NCI-H2171 treated with DMSO at 0.1 percent for 48 hours (cell line): Measurements from ENCODE around the gene C5.

ENCODE experiments used
- DNase-seq: peaks from one replicate; lab custom pipeline; 2025; lab: John Stamatoyannopoulos, UW

Gene C5

DNA sequence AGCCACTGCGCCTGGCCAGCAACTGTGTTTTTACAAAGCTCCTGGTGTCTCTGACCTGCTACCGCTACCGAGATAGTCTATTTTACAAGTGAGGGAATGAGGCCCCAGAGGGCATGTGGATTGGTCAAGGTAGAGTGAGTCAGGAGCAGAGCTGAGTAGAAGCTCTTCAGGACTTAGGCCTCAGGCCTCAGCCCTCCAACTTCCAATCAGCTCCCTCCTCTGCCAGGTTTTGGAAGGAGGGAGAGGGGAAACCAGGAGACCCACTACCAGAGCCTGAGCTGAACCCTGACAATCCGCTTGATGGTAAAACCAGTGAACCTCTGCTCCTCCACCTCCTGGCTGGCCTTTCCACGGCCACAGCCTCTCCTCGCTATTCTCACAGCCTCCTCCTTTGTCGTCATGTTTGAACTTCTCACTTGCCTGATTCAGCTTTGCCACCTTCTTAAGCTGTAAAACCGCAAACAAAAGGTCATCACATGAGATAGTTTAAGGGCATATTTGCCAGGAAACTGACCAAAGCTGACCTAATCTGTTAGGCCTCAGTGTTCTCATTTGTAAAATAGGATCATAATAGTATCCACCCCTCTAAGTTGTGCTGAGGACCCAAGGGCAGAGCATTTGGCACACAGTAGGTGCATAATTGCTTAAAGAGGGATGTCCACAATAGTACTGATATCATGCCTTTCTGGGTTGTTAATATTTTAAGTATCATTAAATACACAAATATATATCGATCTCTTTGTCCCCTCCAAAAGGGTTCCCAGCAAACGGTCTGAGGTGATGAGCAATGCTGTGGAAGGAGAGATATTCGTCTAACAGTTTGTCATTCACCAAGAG lies 125.2 kb downstream of the C5 start:
- DNase-seq: no peak

DNA sequence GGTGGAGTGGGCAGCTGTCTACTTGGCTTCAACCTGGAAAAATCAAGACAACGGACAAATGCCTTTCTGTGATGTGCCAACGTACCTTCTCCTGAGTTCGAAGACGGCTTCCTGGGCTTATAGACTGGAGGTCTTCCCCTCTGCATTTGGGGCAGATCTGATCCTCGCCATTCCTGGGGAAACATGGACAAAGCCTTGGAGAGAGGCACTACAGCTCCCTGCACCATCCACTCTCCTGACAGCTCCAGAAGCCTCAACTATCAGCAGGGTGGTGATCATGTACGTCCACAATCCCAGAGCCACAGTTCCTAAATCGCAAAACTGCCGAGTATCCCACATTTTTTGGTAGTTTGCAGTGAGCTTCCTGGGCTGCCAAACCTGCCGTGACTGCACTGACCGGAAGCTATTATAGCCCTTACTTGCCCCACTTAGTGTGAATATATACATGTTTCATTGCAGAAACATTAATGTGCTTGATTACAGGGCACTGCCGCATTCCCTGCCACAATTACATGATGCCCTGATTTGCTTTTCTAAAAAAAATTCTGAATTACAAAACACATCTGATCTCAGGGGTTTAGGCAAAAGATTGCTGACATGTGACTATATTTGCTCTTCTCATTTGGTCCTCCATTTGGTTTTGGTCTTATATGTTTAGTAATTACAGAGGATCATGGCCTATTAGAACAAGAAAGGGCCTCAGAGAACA lies 126.3 kb downstream of the C5 start:
- no peak for DNase-seq

DNA sequence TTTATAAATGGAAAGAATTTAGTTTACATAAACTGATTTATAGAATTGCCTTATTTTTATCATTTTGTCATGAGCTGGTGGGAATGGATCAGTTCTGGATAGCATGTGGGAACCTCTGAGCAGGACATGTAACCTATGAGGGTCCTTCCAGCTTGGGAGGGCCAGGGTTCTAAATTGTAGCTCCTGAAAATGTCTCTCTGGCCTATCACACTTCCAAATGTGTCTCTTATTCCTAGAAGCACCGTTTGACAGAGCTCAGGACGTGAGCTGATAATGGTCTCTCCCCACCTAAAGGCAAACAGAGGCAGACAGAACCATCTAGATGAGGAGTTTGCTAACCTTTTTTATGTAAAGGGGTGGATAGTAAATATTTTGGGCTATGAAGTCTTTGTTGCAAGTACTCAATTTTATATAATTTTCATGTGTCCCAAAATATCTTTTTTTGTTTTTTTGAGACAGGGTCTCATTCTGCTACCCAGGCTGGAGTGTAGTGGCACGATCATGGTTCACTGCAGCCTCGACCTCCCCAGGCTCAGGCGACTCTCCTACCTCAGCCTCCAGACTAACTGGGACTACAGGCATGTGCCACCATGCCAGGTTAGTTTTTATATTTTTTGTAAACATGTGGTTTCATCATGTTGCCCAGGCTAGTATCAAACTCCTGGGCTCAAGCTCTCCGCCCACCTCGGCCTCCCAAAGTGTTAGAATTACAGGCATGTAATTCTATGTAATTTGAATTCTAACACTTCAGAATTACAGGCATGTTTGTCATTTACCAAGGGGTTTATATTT lies 127.5 kb downstream of the C5 start:
- no peak for DNase-seq

DNA sequence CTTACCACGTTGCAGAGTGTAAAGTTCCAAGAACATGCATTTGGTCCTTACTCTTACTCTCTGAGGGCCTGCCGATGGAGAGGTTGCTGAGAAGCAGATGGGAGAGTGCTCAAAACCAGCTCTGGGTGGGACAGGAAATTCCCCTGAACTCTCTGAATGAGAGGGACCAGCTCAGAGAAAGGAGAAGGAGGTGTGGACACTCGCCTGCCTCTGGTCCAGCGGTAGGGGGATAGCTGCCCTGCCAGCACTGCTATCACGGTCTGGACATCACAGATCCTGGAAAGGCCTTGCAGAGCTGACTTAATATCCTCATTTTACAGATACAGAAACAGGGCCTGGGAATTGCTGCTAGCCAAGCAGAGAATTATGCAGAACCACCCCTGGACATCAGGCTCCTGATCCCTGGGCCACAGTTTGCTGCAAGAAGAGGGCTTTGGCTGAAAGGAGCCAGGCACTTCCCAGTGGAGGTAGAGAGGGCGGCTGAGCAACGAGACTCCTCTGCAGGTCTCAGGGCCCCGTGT lies 128.4 kb downstream of the C5 start:
- DNase-seq: no peak

DNA sequence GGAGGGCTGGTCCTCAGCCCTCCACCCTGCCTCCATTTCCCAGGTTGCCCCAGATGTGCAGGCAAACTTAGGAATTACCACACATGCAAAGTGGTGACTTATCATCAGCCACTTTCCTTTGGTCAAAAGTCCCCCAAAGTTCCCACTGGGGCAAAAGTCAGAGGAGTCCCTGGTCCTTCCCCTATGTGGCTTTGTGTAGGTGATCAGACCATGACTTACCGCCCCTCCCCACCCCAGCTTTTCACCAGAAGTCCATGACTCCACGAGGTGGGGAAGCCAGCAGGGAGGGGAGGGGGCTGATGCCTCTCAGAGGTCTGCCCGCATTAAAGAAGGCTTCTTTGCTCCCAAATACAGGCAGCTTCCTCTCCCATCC lies 129.3 kb downstream of the C5 start:
- DNase-seq: no peak

DNA sequence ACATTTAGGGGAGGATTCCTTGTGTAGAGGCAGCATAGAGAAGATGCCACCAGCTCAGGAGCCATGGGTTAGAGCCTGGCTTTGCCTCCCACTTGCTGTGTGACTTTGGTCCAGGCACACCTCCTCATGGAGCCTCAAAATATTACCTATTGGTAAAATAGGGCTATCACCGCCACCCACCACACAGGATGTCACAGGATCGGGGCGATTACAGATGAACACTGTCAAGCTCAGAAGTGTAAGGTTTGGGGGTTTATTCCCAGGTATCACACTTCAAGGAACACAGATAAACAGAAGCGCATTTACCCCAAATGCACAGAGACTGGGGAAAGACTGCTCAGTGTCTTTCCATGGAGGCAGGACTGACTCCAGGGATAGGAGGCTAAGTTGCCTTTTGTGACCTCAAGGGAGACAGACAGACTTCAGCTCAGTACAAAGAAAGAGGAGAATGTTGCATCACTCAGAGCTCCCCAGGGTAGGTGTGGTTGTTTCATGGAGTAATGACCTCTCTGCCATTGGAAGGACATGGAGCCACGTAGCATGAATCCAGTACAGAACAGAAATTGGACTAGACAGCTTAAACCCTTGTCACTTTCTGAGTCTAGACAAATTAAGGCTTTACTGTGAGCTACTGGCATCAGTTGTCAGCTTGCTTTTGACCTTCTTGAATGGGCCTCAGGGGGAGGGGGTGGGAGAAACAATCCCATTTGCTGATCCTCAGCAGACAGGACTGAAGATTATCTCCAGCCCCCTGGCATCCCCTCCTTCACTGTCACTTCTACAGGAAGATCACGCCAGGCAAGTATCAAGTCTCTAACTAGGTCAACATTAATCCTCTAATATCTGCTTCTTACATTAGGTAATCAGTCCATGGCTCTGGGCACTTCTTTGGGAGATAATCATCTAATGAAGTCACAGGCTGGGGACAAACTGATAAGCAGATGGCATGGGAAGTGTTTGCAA lies 130.0 kb downstream of the C5 start:
- DNase-seq: no peak

DNA sequence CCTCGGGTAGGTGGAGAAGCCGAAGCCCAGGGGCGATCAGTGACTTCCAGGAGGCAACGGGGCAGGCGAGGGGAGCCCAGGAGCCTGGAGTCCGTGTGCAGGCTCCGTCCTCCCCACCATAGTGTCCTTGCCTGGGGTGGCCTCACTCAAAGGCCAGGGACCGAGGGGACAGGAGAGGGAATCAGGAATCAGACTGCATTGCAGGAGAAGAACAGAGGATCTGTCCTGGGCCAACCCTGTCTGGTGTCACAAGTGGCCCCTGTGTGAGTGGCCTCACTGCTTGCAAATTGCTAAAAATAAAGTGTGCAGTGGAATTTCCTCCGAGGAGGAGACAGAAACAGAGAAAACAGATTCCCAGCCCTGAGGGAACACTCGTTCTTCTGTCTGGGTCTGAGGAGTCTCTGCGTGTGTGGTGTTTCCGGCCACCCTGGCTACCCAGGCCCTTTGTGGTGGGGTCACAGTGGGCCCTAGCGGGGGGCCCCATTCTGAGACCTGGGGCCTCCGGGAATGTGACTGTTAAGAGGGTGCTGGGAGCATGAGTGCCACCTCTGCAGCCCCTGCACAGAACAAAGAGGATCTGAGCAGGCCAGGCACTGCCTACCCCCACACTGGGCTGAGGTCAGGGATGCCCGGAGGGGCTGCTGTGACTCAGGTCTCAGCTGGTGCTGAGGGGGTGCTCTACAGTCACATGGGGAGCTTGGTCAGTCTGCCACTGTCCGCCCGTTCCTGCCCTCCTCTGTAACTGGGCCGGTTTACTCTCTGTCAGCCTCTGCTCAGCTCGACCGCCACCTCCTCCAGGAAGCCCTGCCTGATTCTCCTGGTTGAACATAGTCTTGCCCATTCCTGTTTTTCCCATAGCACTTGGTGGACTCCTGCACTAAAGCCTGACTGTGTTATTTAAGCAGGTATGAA lies 130.9 kb downstream of the C5 start:
- no peak for DNase-seq

DNA sequence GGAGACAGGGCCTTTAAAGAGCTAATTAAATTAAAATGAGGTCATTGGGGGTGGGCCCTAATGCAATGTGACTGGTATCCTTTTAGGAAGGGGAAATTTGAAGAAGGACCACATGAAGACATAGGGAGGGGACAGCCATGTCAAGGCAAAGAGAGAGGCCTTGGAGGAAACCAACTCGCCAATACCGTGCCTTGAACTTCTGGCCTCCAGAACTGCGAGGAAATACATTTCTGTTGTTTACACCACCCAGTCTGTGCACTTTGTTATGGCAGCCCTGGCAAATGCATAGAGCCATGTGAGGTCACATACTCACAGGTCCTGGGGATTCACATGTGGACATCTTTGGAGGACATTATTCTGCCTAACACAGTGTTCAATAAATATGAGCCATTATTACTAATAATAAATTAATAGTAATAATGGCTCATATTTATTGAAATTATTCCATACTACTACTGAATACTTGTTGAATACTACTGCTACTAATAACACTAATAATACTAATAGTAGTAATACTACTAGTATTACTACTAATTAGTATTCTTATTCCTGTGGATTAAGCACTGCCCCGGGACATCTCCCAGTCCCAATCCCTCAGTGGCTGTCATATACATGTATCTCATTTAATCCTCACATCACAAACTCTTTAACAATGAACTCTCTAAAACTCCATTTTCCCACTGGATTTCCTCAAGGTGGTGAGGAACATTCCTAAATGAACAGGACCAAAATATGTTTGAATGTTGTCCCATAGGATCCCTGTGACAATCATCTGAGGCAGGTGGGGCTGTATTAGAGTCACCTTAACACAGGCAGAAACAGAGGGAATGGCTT lies 131.9 kb downstream of the C5 start:
- DNase-seq: no peak

DNA sequence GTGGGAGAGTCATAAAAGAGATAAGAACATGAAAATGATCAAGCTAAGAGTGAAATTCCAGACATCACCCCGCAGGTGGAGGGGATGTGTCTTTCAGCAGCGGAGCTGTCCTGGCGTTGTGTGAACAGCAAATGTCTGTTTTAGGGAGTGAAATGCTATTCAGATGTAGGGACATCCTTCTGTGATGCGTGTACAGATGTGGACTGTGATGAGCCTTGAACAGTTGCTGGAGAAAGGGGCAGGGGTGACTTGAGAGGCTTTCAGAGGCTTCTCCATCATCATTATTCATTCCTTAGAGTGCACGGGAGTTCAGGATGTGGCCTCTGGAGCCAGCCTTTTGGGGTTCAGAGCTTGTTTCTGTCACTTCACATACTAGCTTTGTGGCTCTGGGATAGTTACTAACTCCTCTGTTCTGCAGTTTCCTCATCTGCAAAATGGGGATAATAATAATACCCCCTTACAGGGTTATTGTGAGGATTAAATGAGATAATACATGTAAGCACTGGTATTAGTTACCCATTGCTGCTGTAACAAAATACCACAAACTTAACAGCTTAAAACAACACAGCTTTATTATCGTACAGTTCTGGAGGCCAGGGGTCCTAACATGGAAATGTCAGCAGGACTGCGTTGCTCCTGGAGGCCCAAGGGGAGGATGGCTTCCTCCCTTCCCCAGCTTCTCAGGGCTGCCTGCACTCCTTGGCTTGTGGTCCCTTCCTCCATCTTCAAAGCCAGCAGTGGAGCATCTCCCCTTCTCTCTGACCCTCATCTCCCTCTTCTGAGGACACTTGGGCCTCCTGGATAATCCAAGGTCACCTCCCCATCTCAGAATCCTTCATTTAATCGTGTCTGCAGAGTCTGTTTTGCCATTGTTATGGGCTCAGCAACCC lies 132.8 kb downstream of the C5 start:
- DNase-seq: no peak

DNA sequence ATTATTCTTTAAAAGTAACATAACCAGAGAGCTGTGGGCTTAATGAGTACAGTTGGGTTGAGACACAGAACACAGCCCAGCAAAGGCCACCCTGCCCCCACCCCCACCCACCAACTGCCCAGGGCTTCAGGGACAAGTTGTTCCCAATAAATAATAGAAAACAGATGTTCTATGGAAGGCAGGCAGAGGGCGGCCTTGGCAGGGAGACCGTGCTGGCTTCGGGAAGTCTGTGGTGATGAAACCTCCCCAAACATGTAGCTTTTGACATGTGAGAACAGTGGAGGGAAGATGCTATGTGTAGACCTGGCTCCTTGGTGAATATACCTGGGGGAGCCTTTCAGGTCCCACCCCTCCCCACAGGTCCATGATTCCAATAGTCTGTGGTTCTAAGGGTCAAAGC lies 133.5 kb downstream of the C5 start:
- no peak for DNase-seq

DNA sequence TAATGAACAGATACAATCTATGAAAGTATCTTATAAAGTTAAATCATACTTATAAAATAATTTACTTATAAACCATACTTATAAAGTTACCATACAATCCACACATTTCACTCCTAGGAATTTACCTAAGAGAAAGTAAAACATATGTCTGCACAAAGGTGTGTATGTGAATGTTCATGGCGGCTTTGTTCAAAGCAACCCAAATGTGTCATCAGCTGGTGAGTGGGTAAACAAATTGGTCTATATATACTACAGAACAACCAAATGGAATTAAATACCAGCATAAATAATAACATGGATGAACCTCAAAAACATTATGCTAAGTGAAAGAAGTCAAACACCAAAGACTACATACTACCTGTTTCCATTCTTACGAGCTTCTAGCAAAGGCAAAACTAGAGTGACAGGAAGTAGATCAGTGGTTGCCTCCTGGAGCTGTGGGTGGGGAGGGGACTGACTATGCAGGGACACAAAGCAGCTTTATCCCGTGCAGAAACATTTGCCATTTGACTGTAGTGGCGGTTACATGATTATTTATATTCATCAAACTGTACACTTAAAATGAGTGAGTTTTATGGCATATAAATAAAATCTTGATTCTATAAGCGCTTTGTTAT lies 134.1 kb downstream of the C5 start:
- no peak for DNase-seq

DNA sequence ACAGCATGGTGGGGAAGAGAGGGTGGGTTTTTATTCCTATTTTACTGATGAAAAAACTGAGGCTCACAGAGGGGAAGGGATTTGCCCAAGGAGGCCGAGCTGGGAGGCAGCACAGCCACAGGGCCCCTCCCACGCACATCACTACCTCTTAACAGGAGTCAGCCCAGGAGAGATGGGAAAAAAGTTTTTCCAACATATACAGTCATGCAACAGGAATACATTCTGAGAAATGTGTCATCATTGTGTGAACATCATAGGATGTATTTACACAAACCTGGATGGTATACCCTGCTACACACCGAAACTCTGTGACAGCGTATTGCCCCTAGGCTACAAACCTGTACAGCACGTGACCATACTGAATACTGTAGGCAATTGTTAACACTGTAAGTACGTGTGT lies 135.1 kb downstream of the C5 start:
- DNase-seq: no peak

DNA sequence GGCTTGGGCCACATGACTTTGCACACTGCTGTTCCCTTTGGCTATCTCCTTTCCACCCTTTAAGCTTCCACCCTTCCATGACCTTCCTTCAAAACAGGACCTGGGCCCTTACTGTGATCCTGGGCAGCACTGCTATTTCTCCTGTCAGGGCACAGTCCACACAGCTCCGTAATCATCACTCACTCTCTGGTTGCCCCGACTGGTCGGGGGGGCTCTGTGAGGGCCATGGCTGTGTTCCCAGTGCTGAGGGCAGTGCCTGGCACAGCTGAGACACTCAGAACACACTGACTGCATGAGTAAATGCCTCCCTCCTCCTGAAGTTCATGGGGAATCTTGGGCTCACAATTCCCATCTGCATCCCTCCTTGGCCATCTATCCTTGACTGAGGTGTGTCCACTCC lies 135.7 kb downstream of the C5 start:
- DNase-seq: no peak

DNA sequence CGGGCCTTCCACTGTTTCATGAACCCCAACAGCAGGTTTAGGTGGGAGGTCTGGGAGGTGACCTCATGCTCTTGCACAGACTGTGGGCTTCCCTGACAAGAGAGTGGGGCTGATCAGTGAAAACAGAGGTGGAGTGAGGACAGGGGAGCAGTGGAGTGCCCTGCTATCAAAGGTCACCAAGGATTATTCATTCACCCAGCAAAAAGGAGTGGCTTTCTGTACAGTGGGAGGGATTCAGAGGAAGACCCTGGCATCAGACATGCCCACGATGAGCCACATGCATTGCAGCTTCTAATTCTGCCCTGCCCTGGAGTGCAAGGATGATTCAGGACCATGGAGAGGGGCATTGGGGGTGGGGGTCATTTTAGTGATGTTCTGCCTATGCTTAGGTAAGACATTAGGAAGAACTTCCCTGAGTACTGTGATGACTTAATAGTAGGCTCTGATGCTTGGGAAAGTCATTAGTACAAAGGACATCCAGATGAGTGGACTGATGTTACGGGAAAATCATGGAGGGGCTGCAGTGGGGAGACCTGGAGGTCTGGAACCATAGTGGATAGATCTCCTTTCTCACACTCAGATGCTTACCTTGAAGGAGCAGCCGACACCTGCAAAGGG lies 136.3 kb downstream of the C5 start:
- DNase-seq: no peak

DNA sequence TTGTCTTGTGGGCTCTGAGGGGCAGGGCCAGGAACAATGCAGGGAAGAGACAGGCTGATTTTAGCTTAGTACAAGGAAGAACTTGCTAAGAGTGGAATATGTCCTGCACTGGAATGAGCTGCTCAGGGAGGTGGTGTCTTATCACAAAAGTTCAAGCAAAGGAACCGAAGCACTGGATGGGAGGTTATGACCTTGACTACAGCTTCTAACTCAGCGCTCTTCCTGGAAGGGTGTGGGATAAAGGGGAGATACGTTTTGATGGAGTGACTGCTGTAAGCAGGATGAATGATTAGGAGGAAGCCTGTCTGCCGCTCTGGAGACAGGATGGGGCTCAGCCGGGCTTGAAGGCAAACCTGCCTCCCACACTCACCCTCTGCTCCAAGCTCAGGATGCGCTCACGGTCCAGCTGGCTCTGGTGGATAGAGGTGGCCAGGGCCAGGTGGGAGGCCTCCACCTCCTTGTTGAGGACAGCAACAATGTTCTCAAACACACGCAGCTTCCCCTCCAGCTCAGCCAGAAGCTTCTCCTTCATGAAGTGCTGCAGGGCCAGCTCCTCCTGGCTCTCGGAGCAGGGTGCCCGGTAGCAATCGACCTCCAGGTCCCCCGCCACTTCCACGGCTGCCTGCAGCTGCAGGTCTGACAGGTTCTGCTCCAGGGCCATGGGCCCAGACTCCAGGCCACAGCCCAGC lies 137.0 kb downstream of the C5 start:
- DNase-seq: no peak

DNA sequence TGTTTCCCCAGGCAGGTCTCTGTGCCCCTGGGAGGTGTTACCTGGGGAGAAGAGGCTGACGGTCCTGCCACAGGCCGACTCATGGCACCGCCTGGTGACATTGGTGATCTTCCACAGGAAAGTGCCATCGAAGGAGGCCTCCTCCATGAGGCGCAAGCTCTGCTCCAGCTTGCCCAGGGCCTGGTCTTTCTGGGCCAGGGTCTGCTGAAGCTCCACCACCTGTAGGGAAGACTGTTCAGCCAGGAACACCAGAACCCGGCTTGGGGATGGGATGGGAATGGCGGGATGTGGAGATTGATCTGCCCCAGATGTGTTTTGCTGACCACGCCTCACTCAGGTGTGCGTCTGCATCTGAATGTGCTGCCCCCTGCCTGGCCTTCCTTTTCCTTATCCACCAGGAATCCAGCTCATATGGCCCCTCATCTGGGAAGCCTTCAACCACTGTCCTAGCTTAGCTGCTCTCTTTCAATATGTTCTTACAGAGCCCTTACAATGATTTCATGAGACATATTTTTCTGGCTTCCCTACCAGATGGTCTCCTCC lies 138.7 kb downstream of the C5 start:
- DNase-seq: no peak

DNA sequence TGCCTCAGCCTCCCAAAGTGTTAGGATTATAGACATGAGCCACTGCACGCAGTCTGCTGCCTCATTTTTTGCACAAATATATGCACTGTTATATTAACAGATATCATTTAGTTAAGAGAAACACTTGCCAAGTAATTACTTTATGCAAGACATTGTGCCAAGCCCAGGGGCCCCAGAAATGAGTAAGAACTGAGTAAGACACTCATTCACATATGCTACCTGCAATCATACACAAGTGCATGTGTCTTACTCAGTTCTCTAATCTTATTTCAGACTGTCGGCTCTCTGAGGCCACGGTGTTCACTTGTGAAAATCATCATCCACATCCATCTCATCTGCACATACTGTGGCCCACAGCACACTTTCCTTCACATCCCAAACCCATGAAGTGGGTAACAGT lies 139.4 kb downstream of the C5 start:
- no peak for DNase-seq
